OCI-LY3 (cell line): ENCODE measurements around the gene NSDHL.

Experiments used
- H2AFZ ChIP-seq: fragments of 200-600, 300-600 bp; shearing (Covaris generic); 2 replicates; pipeline ENCODE4 v1.6.0; 2014; ENCODE audit warnings: antibody characterized with exemption, low read depth, low read length
- H3K27ac ChIP-seq: fragments of 200-600, 300-600 bp; sonication (generic); 2 replicates; pipeline ENCODE4 v1.5.1; 2014; ENCODE audit warnings: mild to moderate bottlenecking, low read length, moderate library complexity, mixed read lengths
- H3K27me3 ChIP-seq: fragments of 200-600, 300-600 bp; sonication (generic); 2 replicates; pipeline ENCODE4 v1.6.1; 2014; ENCODE audit warnings: low read depth, low read length, mixed read lengths
- H3K36me3 ChIP-seq: fragments of 200-600, 300-600 bp; sonication (generic); replicated peaks from 2 replicates; pipeline ENCODE3; 2014; ENCODE audit warnings: low read depth, low read length, mixed read lengths
- H3K4me1 ChIP-seq: fragments of 300-600, 200-600 bp; sonication (generic); 2 replicates; pipeline ENCODE4 v1.6.1; 2014; ENCODE audit warnings: low read length, mixed read lengths
- H3K4me2 ChIP-seq: fragments of 200-600, 300-600 bp; sonication (generic); 2 replicates; pipeline ENCODE4 v1.6.1; 2014; ENCODE audit warnings: low read length, mixed read lengths
- H3K4me3 ChIP-seq: fragments of 300-600, 200-600 bp; sonication (generic); 2 replicates; pipeline ENCODE4 v1.5.1; 2014; ENCODE audit warnings: antibody characterized with exemption, mild to moderate bottlenecking, low read length, moderate library complexity
- H3K79me2 ChIP-seq: fragments of 300-600, 200-600 bp; shearing (Covaris generic); 2 replicates; pipeline ENCODE4 v1.6.1; 2014; ENCODE audit warnings: mild to moderate bottlenecking, low read length, mixed read lengths
- H3K9ac ChIP-seq: fragments of 300-600, 200-600 bp; shearing (Covaris generic); 2 replicates; pipeline ENCODE4 v1.6.0; 2014; ENCODE audit warnings: mild to moderate bottlenecking, low read length, moderate library complexity
- H3K9me3 ChIP-seq: fragments of 200-600, 300-600 bp; shearing (Covaris generic); 2 replicates; pipeline ENCODE4 v1.6.1; 2014; ENCODE audit warnings: low read length, mixed read lengths; ENCODE audit not compliant: insufficient read depth
- H4K20me1 ChIP-seq: fragments of 200-600, 300-600 bp; sonication (generic); 2 replicates; pipeline ENCODE4 v1.6.1; 2016; ENCODE audit warnings: low read length, mixed read lengths; ENCODE audit not compliant: insufficient read depth
- EZH2phosphoT487 ChIP-seq: fragments of 200-600 bp; shearing (Covaris generic); IDR thresholded peaks from 2 replicates; pipeline ENCODE4 v1.6.1; 2018; ENCODE audit warnings: antibody characterized with exemption, mixed run types, low read depth
- TF ChIP-seq, protein P1 (sequence below): fragments of 200-600, 300-600 bp; sonication (generic); IDR thresholded peaks from 2 replicates; pipeline ENCODE4 v1.5.1; 2014; ENCODE audit warnings: antibody characterized with exemption, low read length, low read depth

Gene NSDHL

DNA sequence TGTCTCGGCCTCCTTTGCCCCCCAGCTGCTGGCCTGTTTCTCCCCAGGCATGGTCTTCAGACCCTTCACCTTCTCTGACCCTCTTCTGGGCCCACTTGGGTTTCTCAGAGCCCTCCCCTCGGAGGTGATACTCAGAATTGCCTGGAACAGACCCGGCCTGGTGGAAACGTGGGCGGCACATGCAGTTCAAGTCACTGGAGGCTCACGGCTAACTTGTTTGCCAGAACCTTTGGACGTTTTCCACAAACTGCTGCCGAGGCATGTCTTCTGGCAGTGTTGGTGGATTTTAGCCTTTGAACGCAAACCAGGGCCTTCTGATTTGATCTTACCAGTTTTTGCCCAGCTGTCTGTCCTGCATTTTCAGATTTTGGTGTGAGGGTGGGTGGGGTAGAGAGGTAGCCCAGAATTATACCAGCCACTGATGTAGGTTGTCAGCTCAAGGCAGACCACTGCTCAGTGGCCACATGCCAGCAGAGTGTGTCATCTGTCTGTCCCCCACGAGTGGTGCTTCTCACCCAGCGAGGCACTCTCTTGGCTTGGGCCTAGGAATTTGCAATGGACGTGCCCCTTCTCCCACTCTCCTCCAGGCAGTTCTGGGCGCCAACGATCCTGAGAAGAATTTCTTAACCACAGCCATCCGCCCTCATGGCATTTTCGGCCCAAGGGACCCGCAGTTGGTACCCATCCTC is 34.5 kb downstream of the NSDHL start:
- no peaks in the 10 kb centered on the region for H3K4me1 ChIP-seq
- TF ChIP-seq EZH2phosphoT487 = no peak
- TF ChIP-seq, protein P1, sequence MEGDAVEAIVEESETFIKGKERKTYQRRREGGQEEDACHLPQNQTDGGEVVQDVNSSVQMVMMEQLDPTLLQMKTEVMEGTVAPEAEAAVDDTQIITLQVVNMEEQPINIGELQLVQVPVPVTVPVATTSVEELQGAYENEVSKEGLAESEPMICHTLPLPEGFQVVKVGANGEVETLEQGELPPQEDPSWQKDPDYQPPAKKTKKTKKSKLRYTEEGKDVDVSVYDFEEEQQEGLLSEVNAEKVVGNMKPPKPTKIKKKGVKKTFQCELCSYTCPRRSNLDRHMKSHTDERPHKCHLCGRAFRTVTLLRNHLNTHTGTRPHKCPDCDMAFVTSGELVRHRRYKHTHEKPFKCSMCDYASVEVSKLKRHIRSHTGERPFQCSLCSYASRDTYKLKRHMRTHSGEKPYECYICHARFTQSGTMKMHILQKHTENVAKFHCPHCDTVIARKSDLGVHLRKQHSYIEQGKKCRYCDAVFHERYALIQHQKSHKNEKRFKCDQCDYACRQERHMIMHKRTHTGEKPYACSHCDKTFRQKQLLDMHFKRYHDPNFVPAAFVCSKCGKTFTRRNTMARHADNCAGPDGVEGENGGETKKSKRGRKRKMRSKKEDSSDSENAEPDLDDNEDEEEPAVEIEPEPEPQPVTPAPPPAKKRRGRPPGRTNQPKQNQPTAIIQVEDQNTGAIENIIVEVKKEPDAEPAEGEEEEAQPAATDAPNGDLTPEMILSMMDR = no peak
- H4K20me1 ChIP-seq = no peaks in the 10 kb centered on the region
- no peaks in the 10 kb centered on the region for H3K27me3 ChIP-seq
- no peak overlapping the region for H3K4me3 ChIP-seq
- no peak overlapping the region for H3K4me2 ChIP-seq
- no peak overlapping the region for H2AFZ ChIP-seq
- no peak overlapping the region for H3K9ac ChIP-seq
- H3K9me3 ChIP-seq = no peaks in the 10 kb centered on the region
- peaks cover 17% of the 10 kb centered on the region for H3K36me3 ChIP-seq
- no peaks in the 10 kb centered on the region for H3K79me2 ChIP-seq
- no peak overlapping the region for H3K27ac ChIP-seq

DNA sequence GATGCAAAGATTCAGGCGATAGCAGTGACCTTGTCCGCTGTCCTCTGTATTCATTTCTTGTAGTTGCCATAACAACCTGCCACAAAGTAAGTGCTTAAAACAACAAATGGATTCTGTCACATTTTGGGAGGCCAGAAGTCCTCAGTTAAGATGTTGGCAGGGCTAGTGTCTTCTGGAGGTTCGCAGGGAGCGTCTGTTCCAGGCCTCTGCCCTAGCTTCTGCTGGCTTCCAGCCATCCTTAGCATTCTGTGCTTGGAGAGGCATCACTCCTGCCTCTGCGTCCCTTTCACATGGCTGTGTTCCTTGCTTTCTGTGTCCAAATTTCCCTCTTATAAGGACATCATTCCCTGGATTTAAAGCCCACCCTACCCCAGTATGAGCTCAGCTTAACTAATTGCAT is 35.5 kb downstream of the NSDHL start:
- no peak overlapping the region for H3K4me2 ChIP-seq
- H3K27ac ChIP-seq = no peak overlapping the region
- H4K20me1 ChIP-seq = no peaks in the 10 kb centered on the region
- no peaks in the 10 kb centered on the region for H3K79me2 ChIP-seq
- no peak overlapping the region for H3K9ac ChIP-seq
- H2AFZ ChIP-seq = no peak overlapping the region
- no peak overlapping the region for H3K4me3 ChIP-seq
- no peaks in the 10 kb centered on the region for H3K27me3 ChIP-seq
- H3K36me3 ChIP-seq = peaks cover 15% of the 10 kb centered on the region
- H3K9me3 ChIP-seq = no peaks in the 10 kb centered on the region
- TF ChIP-seq EZH2phosphoT487 = no peak
- TF ChIP-seq, protein P1 = no peak
- no peaks in the 10 kb centered on the region for H3K4me1 ChIP-seq

DNA sequence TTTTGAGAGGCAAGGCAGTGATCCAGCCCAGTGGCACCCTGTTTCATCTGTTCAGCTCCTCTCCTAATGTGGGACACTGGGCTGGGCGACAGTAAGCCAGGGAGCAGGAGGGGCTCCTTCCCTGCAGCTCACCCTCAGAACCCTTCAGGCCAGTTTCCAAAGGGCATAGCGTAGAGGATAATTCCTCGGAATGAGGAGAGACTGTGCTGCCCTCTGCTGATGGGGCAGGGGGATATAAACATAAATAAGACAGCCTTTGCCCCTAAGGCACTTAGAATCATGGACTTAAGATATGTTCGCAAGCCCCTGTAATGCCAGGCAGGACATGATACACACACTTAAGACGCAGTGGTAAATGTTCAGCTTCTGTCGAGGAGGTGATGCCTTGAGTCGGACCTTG is 39.1 kb downstream of the NSDHL start:
- H2AFZ ChIP-seq = no peak overlapping the region
- no peaks in the 10 kb centered on the region for H3K9me3 ChIP-seq
- H3K4me1 ChIP-seq = no peaks in the 10 kb centered on the region
- H3K9ac ChIP-seq = no peak overlapping the region
- no peak overlapping the region for H3K4me3 ChIP-seq
- TF ChIP-seq EZH2phosphoT487 = no peak
- TF ChIP-seq, protein P1 = no peak
- peaks cover 8% of the 10 kb centered on the region for H3K36me3 ChIP-seq
- H3K27me3 ChIP-seq = no peaks in the 10 kb centered on the region
- no peak overlapping the region for H3K27ac ChIP-seq
- H3K4me2 ChIP-seq = no peak overlapping the region
- H4K20me1 ChIP-seq = no peaks in the 10 kb centered on the region
- no peaks in the 10 kb centered on the region for H3K79me2 ChIP-seq

DNA sequence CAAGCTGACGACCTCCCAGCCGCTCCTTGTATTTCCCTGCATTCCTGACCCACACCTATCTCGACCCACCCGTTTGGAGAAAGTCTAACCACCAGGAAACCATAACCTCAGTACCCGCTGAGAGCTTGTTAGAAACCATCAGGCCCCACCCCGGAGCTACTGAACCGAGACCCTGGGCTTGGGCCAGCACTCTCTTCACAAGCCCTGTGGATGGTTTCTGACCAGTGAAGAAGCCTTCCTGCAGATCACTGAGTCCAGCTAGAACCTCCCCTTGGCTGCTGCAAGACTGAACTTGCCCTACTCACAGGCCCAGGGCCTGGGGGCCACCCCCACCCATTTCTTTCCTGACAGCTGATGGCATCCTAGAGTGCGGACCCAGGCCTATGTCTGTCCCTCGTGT is 40.4 kb downstream of the NSDHL start:
- no peaks in the 10 kb centered on the region for H3K4me1 ChIP-seq
- TF ChIP-seq EZH2phosphoT487 = no peak
- TF ChIP-seq, protein P1 = no peak
- H2AFZ ChIP-seq = no peak overlapping the region
- no peaks in the 10 kb centered on the region for H3K9me3 ChIP-seq
- H3K9ac ChIP-seq = no peak overlapping the region
- no peak overlapping the region for H3K27ac ChIP-seq
- H3K36me3 ChIP-seq = peaks cover 7% of the 10 kb centered on the region
- H3K79me2 ChIP-seq = no peaks in the 10 kb centered on the region
- H4K20me1 ChIP-seq = no peaks in the 10 kb centered on the region
- no peak overlapping the region for H3K4me2 ChIP-seq
- no peak overlapping the region for H3K4me3 ChIP-seq
- no peaks in the 10 kb centered on the region for H3K27me3 ChIP-seq
